ENCODE results near the gene PTPRF.

PTPRF gene

GRCh38 chr1:43613075-43613942 is 82.6 kb downstream of the PTPRF start:
- POLR2A ChIA-PET: interaction anchor here (1.4 kb wide), 1 partner anchor 37 kb away, joined by 3 read pairs; the partner anchor contains the start of gene KDM4A
- TF ChIP-seq CTBP1 (IDR thresholded peaks at IDR 0.05; ENCODE audit: borderline replicate concordance): no peak
- TF ChIP-seq ELF4 (IDR thresholded peaks at IDR 0.05): no peak
- no peak for TF ChIP-seq FOXM1 (IDR thresholded peaks at IDR 0.05; ENCODE audit: borderline replicate concordance)
- TF ChIP-seq LEF1 (IDR thresholded peaks at IDR 0.05; ENCODE audit: borderline replicate concordance): no peak
- TF ChIP-seq TARDBP (IDR thresholded peaks at IDR 0.05): no peak
- no peak for TF ChIP-seq NFRKB (IDR thresholded peaks at IDR 0.05)
- TF ChIP-seq FOXK2 (IDR thresholded peaks at IDR 0.05): no peak
- TF ChIP-seq PKNOX1 (IDR thresholded peaks at IDR 0.05): no peak
- no peak for TF ChIP-seq SUZ12 (IDR thresholded peaks at IDR 0.05)
- no peak for TF ChIP-seq ZNF384 (IDR thresholded peaks at IDR 0.05)
- no peak for TF ChIP-seq BHLHE40 (IDR thresholded peaks at IDR 0.05; ENCODE audit: borderline replicate concordance)
- TF ChIP-seq SP1 (IDR thresholded peaks at IDR 0.05): no peak
- TF ChIP-seq HDGF (IDR thresholded peaks at IDR 0.05; ENCODE audit: borderline replicate concordance): no peak
- CTCF ChIA-PET: no interaction called here
- no peak for DNase-seq (ENCODE audit: extremely low spot score)

GRCh38 chr1:43614211-43614610 is 83.5 kb downstream of the PTPRF start:
- POLR2A ChIA-PET: interaction anchor here (1.4 kb wide), 1 partner anchor 36 kb away, joined by 3 read pairs; the partner anchor contains the start of gene KDM4A
- DNase-seq (ENCODE audit: extremely low spot score): no peak
- CTCF ChIA-PET: no interaction called here
- TF ChIP-seq ARNT (IDR thresholded peaks at IDR 0.05) (no peak), FOXM1 (IDR thresholded peaks at IDR 0.05; ENCODE audit: borderline replicate concordance) (no peak), LEF1 (IDR thresholded peaks at IDR 0.05; ENCODE audit: borderline replicate concordance) (no peak), NFRKB (IDR thresholded peaks at IDR 0.05) (no peak), CTBP1 (IDR thresholded peaks at IDR 0.05; ENCODE audit: borderline replicate concordance) (no peak), ZNF384 (IDR thresholded peaks at IDR 0.05) (no peak), SP1 (IDR thresholded peaks at IDR 0.05) (no peak), SUZ12 (IDR thresholded peaks at IDR 0.05) (no peak), L3MBTL2 (conservative IDR thresholded peaks at IDR 0.05) (no peak), BHLHE40 (IDR thresholded peaks at IDR 0.05; ENCODE audit: borderline replicate concordance) (no peak), FOXA1 (IDR thresholded peaks at IDR 0.05) (no peak), FOXK2 (IDR thresholded peaks at IDR 0.05) (no peak)

- TF ChIP-seq NFRKB (IDR thresholded peaks at IDR 0.05) (no peak), ARNT (IDR thresholded peaks at IDR 0.05) (no peak), SUZ12 (IDR thresholded peaks at IDR 0.05) (no peak), FOXM1 (IDR thresholded peaks at IDR 0.05; ENCODE audit: borderline replicate concordance) (no peak), LEF1 (IDR thresholded peaks at IDR 0.05; ENCODE audit: borderline replicate concordance) (no peak), BHLHE40 (IDR thresholded peaks at IDR 0.05; ENCODE audit: borderline replicate concordance) (no peak), ELF4 (IDR thresholded peaks at IDR 0.05) (no peak), HDGF (IDR thresholded peaks at IDR 0.05; ENCODE audit: borderline replicate concordance) (no peak), L3MBTL2 (conservative IDR thresholded peaks at IDR 0.05) (no peak), TARDBP (IDR thresholded peaks at IDR 0.05) (no peak), ZNF384 (IDR thresholded peaks at IDR 0.05) (no peak), FOXA1 (IDR thresholded peaks at IDR 0.05) (no peak), PKNOX1 (IDR thresholded peaks at IDR 0.05) (no peak), FOXK2 (IDR thresholded peaks at IDR 0.05) (no peak)
- CTCF ChIA-PET: no interaction called here
- POLR2A ChIA-PET: no interaction called here
- DNase-seq (ENCODE audit: extremely low spot score): no peak
Measured at GRCh38 chr1:43614891-43615290, 84.2 kb downstream of the PTPRF start.

- TF ChIP-seq ZNF384 (IDR thresholded peaks at IDR 0.05): no peak
- no peak for TF ChIP-seq TARDBP (IDR thresholded peaks at IDR 0.05)
- no peak for TF ChIP-seq FOXM1 (IDR thresholded peaks at IDR 0.05; ENCODE audit: borderline replicate concordance)
- TF ChIP-seq SUZ12 (IDR thresholded peaks at IDR 0.05): no peak
- no peak for TF ChIP-seq CTBP1 (IDR thresholded peaks at IDR 0.05; ENCODE audit: borderline replicate concordance)
- no peak for TF ChIP-seq ELF4 (IDR thresholded peaks at IDR 0.05)
- no peak for TF ChIP-seq SP1 (IDR thresholded peaks at IDR 0.05)
- no peak for TF ChIP-seq NFRKB (IDR thresholded peaks at IDR 0.05)
- TF ChIP-seq BHLHE40 (IDR thresholded peaks at IDR 0.05; ENCODE audit: borderline replicate concordance): no peak
- TF ChIP-seq ARNT (IDR thresholded peaks at IDR 0.05): no peak
- no peak for TF ChIP-seq LEF1 (IDR thresholded peaks at IDR 0.05; ENCODE audit: borderline replicate concordance)
- no peak for TF ChIP-seq FOXA1 (IDR thresholded peaks at IDR 0.05)
- no peak for TF ChIP-seq FOXK2 (IDR thresholded peaks at IDR 0.05)
- TF ChIP-seq L3MBTL2 (conservative IDR thresholded peaks at IDR 0.05): no peak
- DNase-seq (ENCODE audit: extremely low spot score): no peak
- CTCF ChIA-PET: interaction anchor here (0.7 kb wide), 1 partner anchor 57 kb away, joined by 3 read pairs; no protein-coding TSS in a partner anchor
- POLR2A ChIA-PET: interaction anchor here (0.6 to 0.9 kb wide), 2 partner anchors 34 to 101 kb away, joined by 4 to 5 read pairs; partner anchors contain the start of gene KDM4A
Measured at GRCh38 chr1:43616383-43616782, 85.7 kb downstream of the PTPRF start.

GRCh38 chr1:43617011-43617410 is 86.3 kb downstream of the PTPRF start:
- TF ChIP-seq LEF1 (IDR thresholded peaks at IDR 0.05; ENCODE audit: borderline replicate concordance) (no peak), SP1 (IDR thresholded peaks at IDR 0.05) (no peak), NFRKB (IDR thresholded peaks at IDR 0.05) (no peak), ARNT (IDR thresholded peaks at IDR 0.05) (no peak), HDGF (IDR thresholded peaks at IDR 0.05; ENCODE audit: borderline replicate concordance) (no peak), ELF4 (IDR thresholded peaks at IDR 0.05) (no peak), FOXA1 (IDR thresholded peaks at IDR 0.05) (no peak), FOXK2 (IDR thresholded peaks at IDR 0.05) (no peak), FOXM1 (IDR thresholded peaks at IDR 0.05; ENCODE audit: borderline replicate concordance) (no peak), CTBP1 (IDR thresholded peaks at IDR 0.05; ENCODE audit: borderline replicate concordance) (no peak), ZNF384 (IDR thresholded peaks at IDR 0.05) (no peak), L3MBTL2 (conservative IDR thresholded peaks at IDR 0.05) (no peak), SUZ12 (IDR thresholded peaks at IDR 0.05) (no peak), PKNOX1 (IDR thresholded peaks at IDR 0.05) (no peak), TARDBP (IDR thresholded peaks at IDR 0.05) (no peak), BHLHE40 (IDR thresholded peaks at IDR 0.05; ENCODE audit: borderline replicate concordance) (no peak)
- POLR2A ChIA-PET: interaction anchor here (0.9 kb wide), 1 partner anchor 33 kb away, joined by 5 read pairs; the partner anchor contains the start of gene KDM4A
- CTCF ChIA-PET: interaction anchor here (0.7 kb wide), 1 partner anchor 58 kb away, joined by 3 read pairs; no protein-coding TSS in a partner anchor
- DNase-seq (ENCODE audit: extremely low spot score): no peak

Measured in HEK293T (cell line).